ENCODE measurements around the gene MEN1. TPM values are rescaled to one million over a fixed set of nuclear protein-coding genes. Genes with fewer than 3 reads are reported as not detected.

MEN1 gene
- total RNA-seq, 3 donors from 2014 or later: 11.4 to 19.0 (median 14.8) TPM

- no peak for TF ChIP-seq POLR2A (IDR thresholded peaks at IDR 0.05)
- no peak for TF ChIP-seq POLR2AphosphoS5 (IDR thresholded peaks at IDR 0.05)
- no peak for TF ChIP-seq CTCF (IDR thresholded peaks at IDR 0.05)
- DNase-seq (ENCODE audit: low spot score in 2 of 2): peak in 1 of 2 donors; percentile 70
- Histone ChIP-seq H3K9me3 (no peaks in the 10 kb centered on the region), H3K4me3 (peak overlapping the region in 2 of 3 donors; percentile 68 to 82), H3K27ac (peak overlapping the region; percentile 94 to 96), H3K4me1 (peaks cover 0 to 13% of the 10 kb centered on the region in 2 donors), H3K36me3 (no peaks in the 10 kb centered on the region), H3K27me3 (no peaks in the 10 kb centered on the region)
- intact Hi-C loops (cut with DNase I; ENCODE audit: low total_unique reads): no loop called here
Observed at GRCh38 chr11:64842366-64842759, 32.0 kb upstream of the MEN1 start.

- Histone ChIP-seq H3K27me3 (no peaks in the 10 kb centered on the region), H3K9me3 (no peaks in the 10 kb centered on the region), H3K4me3 (peak overlapping the region in 2 of 3 donors; percentile 68 to 82), H3K27ac (peak overlapping the region; percentile 94 to 96), H3K36me3 (no peaks in the 10 kb centered on the region), H3K4me1 (peaks cover 0 to 10% of the 10 kb centered on the region in 2 donors)
- DNase-seq (ENCODE audit: low spot score in 2 of 2): peak in 1 of 2 donors; percentile 88
- TF ChIP-seq POLR2A (IDR thresholded peaks at IDR 0.05): no peak
- intact Hi-C loops (cut with DNase I; ENCODE audit: low total_unique reads): no loop called here
Observed at GRCh38 chr11:64841592-64842365, 31.4 kb upstream of the MEN1 start.

GRCh38 chr11:64839887-64840782 is 29.8 kb upstream of the MEN1 start:
- DNase-seq (ENCODE audit: low spot score in 2 of 2): no peak

GRCh38 chr11:64839335-64839734 is 29.0 kb upstream of the MEN1 start:
- H3K4me3 ChIP-seq: no peak overlapping the region
- intact Hi-C loops (cut with DNase I; ENCODE audit: low total_unique reads): no loop called here

More at GRCh38 chr11:64839887-64840782, 29.8 kb upstream of the MEN1 start:
- peaks cover 0 to 10% of the 10 kb centered on the region in 2 donors for H3K4me1 ChIP-seq
- H3K27me3 ChIP-seq: no peaks in the 10 kb centered on the region
- peak overlapping the region; percentile 26 to 36 for H3K27ac ChIP-seq
- H3K36me3 ChIP-seq: no peaks in the 10 kb centered on the region
- intact Hi-C loops (cut with DNase I; ENCODE audit: low total_unique reads): no loop called here
- TF ChIP-seq POLR2A (IDR thresholded peaks at IDR 0.05): no peak
- no peak for TF ChIP-seq CTCF (IDR thresholded peaks at IDR 0.05)
- no peak for TF ChIP-seq POLR2AphosphoS5 (IDR thresholded peaks at IDR 0.05)
- H3K9me3 ChIP-seq: no peaks in the 10 kb centered on the region
- H3K4me3 ChIP-seq: no peak overlapping the region

More at GRCh38 chr11:64839335-64839734, 29.0 kb upstream of the MEN1 start:
- no peaks in the 10 kb centered on the region for H3K27me3 ChIP-seq
- TF ChIP-seq POLR2A (IDR thresholded peaks at IDR 0.05) (no peak), POLR2AphosphoS5 (IDR thresholded peaks at IDR 0.05) (no peak), CTCF (IDR thresholded peaks at IDR 0.05) (no peak)
- no peaks in the 10 kb centered on the region for H3K9me3 ChIP-seq
- no peaks in the 10 kb centered on the region for H3K36me3 ChIP-seq
- no peak for DNase-seq (ENCODE audit: low spot score in 2 of 2)
- peaks cover 0 to 14% of the 10 kb centered on the region in 2 donors for H3K4me1 ChIP-seq
- H3K27ac ChIP-seq: no peak overlapping the region
